Hematopoietic multipotent progenitor cell treated with erythropoietin and hydrocortisone succinate and interleukin-3 and kit ligand, for 8 days (in vitro differentiated cells): ENCODE results near the gene ATF6B.
"Not testable (repeated sequence)": the region's sequence is repeated elsewhere in the genome, so short reads cannot be mapped to it uniquely, and the experiment has no call there.

ENCODE experiments used
- DNase-seq: peaks from one replicate; pipeline ENCODE4 v3.0.0-alpha.2; 2015

ATF6B gene

GRCh38 chr6:32102255-32102654, 25.8 kb downstream of the ATF6B start:
- no peak for DNase-seq

GRCh38 chr6:32100251-32100650, 27.8 kb downstream of the ATF6B start:
- DNase-seq: not testable (repeated sequence)

GRCh38 chr6:32097364-32097763, 30.7 kb downstream of the ATF6B start:
- no peak for DNase-seq

DNA sequence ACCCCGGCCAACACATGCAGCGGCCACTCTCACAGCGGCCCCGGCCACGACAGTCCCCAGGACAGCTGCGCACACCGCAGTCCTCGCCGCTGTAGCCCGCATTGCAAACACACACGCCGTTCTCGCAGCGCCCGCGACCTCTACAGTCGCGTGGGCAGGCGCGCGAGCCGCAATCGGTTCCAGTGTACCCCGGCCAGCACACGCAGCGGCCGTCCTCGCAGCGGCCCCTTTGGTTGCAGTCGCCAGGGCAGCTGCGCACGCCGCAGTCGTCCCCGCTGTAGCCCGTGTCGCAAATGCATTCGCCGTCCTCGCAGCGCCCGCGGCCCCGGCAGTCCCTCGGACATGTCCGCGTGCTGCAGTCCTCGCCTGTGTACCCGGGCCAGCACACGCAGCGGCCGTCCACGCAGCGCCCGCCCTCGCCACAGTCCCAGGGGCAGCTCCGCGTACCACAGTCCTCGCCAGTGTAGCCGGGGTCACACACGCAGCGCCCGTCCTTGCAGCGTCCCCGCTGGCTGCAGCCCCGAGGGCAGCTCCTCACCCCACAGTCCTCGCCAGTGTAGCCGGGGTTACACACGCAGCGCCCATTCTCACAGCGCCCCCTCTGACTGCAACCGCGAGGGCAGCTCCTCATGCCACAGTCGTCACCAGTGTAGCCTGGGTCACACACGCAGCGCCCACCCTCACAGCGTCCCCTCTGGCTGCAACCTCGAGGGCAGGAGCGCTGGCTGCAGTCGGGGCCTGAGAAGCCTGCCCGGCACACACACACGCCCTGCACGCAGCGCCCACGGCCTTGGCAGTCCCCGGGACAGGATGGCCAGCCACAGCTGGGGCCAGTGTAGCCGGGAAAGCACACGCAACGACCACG, 31.4 kb downstream of the ATF6B start:
- no peak for DNase-seq

GRCh38 chr6:32096087-32096393, 32.0 kb downstream of the ATF6B start:
- no peak for DNase-seq

DNA sequence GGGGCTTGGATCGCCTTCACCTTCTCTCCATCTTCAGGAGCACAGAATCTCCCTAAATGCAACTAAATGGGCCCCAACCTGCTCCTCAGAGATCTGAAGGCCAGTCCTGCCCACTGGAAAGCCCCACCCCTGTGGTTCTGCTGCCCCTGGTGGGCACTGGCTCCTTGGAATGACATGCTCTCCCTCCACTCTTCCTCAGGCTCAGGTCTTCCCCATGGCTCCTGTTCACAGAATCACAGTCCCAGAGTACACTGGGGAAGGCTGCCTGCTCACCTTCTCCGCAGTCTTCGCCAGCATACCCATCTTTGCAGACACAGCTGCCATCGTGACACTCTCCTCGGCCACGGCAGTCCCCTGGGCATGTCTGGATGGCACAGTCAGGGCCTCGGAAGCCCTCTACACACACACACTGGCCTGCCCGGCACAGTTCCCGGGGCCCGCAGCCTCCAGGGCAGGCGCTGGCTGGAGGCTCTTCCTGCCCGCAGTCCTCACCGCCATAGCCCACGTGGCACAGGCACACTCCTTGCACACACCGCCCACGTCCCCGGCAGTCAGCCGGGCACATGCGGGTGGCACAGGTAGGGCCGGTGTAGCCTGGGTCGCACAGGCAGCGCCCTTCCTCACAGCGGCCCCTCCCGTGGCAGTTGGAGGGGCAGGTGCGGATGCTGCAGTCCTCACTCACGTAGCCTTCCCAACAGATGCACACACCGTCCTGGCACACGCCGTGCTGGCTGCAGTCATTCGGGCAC, 32.5 kb downstream of the ATF6B start:
- DNase-seq: no peak

DNA sequence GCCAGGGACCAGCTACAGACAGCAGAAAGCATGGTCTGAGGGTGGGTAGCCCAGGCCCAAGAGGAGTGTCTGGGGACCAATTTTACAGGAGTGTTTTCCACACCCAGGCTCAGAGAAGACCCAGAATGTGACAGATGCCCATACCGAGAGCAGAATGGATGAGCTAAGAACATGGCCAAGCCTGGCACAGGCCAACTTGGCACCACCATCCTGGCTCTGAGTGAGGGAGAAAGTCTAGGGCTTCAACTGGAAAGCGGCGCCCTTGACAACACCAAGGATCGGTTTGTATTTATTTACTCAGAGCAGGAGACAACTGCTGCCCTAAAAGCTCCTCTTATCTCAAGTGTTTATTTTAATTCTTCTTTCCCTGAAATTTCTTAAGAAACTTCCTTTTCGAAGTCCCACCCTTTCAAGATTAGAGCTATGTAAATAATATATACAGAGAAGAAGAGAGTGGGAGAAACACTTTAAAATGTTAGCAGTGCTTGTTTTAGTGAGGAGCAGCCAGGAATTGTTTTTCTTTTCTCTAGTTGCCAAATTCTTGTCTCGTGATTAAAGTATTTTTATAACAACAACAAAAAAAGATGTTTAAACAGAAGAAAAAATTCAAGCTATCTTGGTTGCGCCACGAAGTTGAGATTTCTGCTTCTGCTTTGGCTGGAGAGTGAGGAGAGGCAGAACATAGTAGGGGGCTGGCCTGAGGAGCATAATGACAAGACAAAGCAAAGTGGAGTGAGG, 35.1 kb downstream of the ATF6B start:
- DNase-seq: no peak

DNA sequence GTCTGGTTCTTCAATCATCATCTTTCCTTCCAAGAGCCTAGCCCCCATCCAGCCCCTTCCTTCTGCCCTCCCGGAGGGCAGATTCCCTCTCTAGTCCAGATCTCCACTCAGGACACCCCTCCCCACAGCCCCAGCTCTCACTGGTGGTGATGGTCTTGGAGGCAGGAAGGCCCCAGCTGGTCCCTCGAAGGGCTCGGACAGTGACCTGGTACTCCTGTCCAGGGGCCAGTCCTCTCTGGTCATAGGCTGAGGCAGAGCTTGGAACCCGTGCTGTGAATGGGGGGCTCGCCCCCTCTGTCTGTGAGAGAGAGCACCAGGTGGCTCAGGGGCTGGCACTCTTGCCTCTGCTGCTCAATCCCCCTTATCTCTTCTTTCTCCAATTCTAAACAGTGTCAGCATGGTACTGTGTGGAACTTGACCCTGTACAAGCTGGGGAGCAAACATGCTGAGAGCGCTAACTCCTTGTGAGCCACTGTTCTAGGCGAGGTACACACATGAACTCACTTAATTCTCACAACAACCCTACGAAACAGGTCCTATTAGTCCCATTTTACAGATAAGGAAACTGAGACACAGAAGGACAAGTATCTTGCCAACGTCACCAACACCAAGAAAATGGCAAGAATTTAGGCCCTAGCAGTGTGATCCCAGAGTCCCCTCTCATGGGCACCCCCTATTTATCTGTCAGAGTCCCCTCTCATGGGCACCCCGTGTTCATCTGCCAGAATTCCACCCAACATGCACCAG, 38.8 kb downstream of the ATF6B start:
- DNase-seq: no peak

GRCh38 chr6:32088487-32089049, 39.5 kb downstream of the ATF6B start:
- DNase-seq: no peak

GRCh38 chr6:32087574-32088486, 40.2 kb downstream of the ATF6B start:
- peak; percentile 86 for DNase-seq

- no peak for DNase-seq
Measured at GRCh38 chr6:32086661-32087573, 41.1 kb downstream of the ATF6B start.

- no peak for DNase-seq
Measured at GRCh38 chr6:32085759-32086459, 42.1 kb downstream of the ATF6B start.

- no peak for DNase-seq
Measured at GRCh38 chr6:32084780-32085179, 43.3 kb downstream of the ATF6B start.

GRCh38 chr6:32083812-32084768, 44.0 kb downstream of the ATF6B start:
- DNase-seq: no peak

DNA sequence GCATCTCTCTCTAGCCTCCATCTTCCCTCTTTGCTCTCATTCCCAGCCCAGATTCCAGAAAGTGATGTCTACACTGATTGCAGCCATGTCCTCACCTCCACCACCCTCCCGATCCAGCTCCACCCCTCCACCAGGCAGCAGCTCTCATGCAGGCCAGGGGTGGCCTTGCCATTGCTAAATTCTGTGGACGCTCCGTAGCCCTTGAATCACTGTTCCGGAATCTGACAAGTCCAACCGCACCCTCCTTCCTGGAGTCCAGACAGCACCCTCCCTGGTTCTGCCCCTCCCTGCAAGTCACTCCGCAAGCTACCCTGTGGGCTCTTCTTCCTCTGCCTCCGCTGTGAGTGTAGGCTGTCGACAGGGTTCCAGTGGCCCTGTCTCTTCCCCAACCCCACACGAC, 45.1 kb downstream of the ATF6B start:
- DNase-seq: no peak

- no peak for DNase-seq
Measured at GRCh38 chr6:32082478-32082877, 45.6 kb downstream of the ATF6B start.

GRCh38 chr6:32081168-32081990, 46.7 kb downstream of the ATF6B start:
- DNase-seq: no peak
